Gastroesophageal sphincter (tissue), 4 donors: ENCODE data around the gene CNTNAP2. TPM values are rescaled to one million over a fixed set of nuclear protein-coding genes. Genes with fewer than 3 reads are reported as not detected.

Experiments used
- ATAC-seq: fragments of 150-250 bp; one replicate; pipeline ENCODE4 v1.9.1; 2016; ENCODE audit warnings: mild to moderate bottlenecking, moderate library complexity
- H3K27ac ChIP-seq, 4 donors: fragments of 200-600 bp; sonication (generic) in 3 of 4; 1 replicate in 3 of 4; 2 replicates in 1 of 4; pipeline ENCODE4 v1.5.1; 2016 to 2019
- H3K27me3 ChIP-seq: fragments of 200-600 bp; sonication (generic); one replicate; pipeline ENCODE4 v1.5.1; 2019
- H3K36me3 ChIP-seq, 2 donors: fragments of 200-600 bp; sonication (generic); one replicate each; pipeline ENCODE4 v1.5.1; 2019; ENCODE audit warnings: control low read depth in 1 of 2
- H3K4me1 ChIP-seq, 3 donors: fragments of 200-600 bp; sonication (generic); 1 replicate in 2 of 3; 2 replicates in 1 of 3; pipeline ENCODE4 v1.5.1; 2016 to 2019; ENCODE audit warnings: control low read depth in 2 of 3
- H3K4me3 ChIP-seq, 2 donors: fragments of 200-600 bp; sonication (generic); one replicate each; pipeline ENCODE4 v1.5.1; 2019; ENCODE audit warnings: mild to moderate bottlenecking in 1 of 2, moderate library complexity in 1 of 2
- H3K9me3 ChIP-seq, 3 donors: fragments of 200-600 bp; sonication (generic); one replicate each; pipeline ENCODE4 v1.5.1; 2017 to 2019; ENCODE audit warnings: control low read depth in 2 of 3
- EP300 ChIP-seq: sonication (generic); formaldehyde crosslinking; IDR thresholded peaks from one replicate; pipeline ENCODE4 v1.6.1; 2017; ENCODE audit warnings: antibody characterized with exemption, mild to moderate bottlenecking
- POLR2A ChIP-seq, 2 donors: fragments of 450-650 bp; IDR thresholded peaks; one replicate each; pipeline ENCODE4 v1.6.1; 2017; ENCODE audit warnings: antibody characterized with exemption in 2 of 2, mild to moderate bottlenecking in 2 of 2, moderate library complexity in 1 of 2
- POLR2AphosphoS5 ChIP-seq: sonication (generic); formaldehyde crosslinking; IDR thresholded peaks from one replicate; pipeline ENCODE4 v1.6.1; 2017; ENCODE audit warnings: antibody characterized with exemption
- WGBS, 2 donors: methylation state at CpG; one replicate each; pipeline ENCODE4 v1.1.5; 2018; ENCODE audit warnings: low coverage in 1 of 2; 5-methylcytosine and 5-hydroxymethylcytosine counted together
- total RNA-seq, 4 donors: library from RNA; depleted of rRNA; stranded (reverse); fragments of >200 nt; gene quantifications; one replicate each; pipeline ENCODE4 v1.1.0, GENCODE V29; 2016
- TF ChIP-seq, protein P1 (sequence below), 4 experiments: fragments of 200-600 bp in 2 of 4; fragments of 450-650 bp in 2 of 4; sonication (generic) in 1 of 4; IDR thresholded peaks; one replicate each; pipeline ENCODE4 v1.5.1; 2017 to 2019; ENCODE audit warnings: antibody characterized with exemption in 4 of 4, mild to moderate bottlenecking in 2 of 4, moderate library complexity in 2 of 4

CNTNAP2 gene
- total RNA-seq, 4 donors from 2014 or later: 1.5 to 8.9 (median 3.2) TPM

DNA sequence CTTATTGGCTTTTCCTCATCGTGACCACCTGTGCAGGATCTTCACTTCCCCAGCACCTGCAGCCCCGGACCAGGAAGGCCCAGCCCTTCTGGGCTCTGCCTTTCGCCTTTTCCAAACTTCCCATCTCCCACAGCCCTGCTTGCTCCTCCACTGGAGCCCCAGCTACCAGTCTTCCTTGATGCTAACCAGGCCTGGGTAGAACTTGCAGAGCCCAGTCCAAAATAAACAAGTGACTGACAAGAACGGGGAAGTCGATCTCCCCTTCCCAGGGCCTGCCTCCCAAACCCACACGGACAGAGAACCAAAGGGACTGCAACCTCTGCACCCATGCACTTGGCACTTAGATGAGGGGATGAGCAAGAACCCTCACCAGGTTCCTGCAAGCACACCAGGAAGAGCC, 2319.1 kb downstream of the CNTNAP2 start:
- peaks cover 0 to 9% (median 0%) of the 10 kb centered on the region in 3 donors for H3K9me3 ChIP-seq
- TF ChIP-seq, protein P1, sequence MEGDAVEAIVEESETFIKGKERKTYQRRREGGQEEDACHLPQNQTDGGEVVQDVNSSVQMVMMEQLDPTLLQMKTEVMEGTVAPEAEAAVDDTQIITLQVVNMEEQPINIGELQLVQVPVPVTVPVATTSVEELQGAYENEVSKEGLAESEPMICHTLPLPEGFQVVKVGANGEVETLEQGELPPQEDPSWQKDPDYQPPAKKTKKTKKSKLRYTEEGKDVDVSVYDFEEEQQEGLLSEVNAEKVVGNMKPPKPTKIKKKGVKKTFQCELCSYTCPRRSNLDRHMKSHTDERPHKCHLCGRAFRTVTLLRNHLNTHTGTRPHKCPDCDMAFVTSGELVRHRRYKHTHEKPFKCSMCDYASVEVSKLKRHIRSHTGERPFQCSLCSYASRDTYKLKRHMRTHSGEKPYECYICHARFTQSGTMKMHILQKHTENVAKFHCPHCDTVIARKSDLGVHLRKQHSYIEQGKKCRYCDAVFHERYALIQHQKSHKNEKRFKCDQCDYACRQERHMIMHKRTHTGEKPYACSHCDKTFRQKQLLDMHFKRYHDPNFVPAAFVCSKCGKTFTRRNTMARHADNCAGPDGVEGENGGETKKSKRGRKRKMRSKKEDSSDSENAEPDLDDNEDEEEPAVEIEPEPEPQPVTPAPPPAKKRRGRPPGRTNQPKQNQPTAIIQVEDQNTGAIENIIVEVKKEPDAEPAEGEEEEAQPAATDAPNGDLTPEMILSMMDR (IDR thresholded peaks at IDR 0.05): no peak
- no peak for TF ChIP-seq EP300
- TF ChIP-seq POLR2AphosphoS5: no peak
- no peak for TF ChIP-seq POLR2A (IDR thresholded peaks at IDR 0.05)
- H3K27me3 ChIP-seq: no peaks in the 10 kb centered on the region
- no peak overlapping the region for H3K27ac ChIP-seq
- WGBS, 2 donors: 47 to 80% methylated on average over 1 to 6 of the region's 6 CpGs
- ATAC-seq: no peak
- H3K4me1 ChIP-seq: no peaks in the 10 kb centered on the region
- H3K4me3 ChIP-seq: no peak overlapping the region
- no peaks in the 10 kb centered on the region for H3K36me3 ChIP-seq

DNA sequence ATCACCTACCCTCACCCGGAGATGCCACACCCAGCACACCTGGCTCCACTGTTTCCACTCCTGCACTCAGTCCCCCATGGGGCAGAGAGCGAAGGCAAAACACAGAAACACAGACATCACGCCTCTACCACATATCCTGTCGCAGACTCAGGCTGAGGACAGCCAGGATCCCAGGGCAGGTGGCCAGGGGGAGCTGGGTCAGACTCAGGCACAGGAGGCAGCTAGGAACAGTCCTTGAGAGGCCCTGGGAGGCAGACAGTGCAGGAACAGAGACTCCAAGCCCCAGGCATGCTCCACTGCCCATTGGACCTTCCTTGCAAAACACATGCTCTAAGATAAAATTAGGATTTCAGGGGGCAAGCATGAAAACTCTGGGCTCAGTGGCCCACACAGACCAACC, 2319.5 kb downstream of the CNTNAP2 start:
- no peak for TF ChIP-seq EP300
- no peak overlapping the region for H3K4me3 ChIP-seq
- H3K4me1 ChIP-seq: no peaks in the 10 kb centered on the region
- peaks cover 0 to 9% (median 0%) of the 10 kb centered on the region in 3 donors for H3K9me3 ChIP-seq
- no peak overlapping the region for H3K27ac ChIP-seq
- no peaks in the 10 kb centered on the region for H3K27me3 ChIP-seq
- no CpG with 5 or more reads among the region's 4 CpGs for WGBS, 2 donors
- ATAC-seq: no peak
- H3K36me3 ChIP-seq: no peaks in the 10 kb centered on the region

DNA sequence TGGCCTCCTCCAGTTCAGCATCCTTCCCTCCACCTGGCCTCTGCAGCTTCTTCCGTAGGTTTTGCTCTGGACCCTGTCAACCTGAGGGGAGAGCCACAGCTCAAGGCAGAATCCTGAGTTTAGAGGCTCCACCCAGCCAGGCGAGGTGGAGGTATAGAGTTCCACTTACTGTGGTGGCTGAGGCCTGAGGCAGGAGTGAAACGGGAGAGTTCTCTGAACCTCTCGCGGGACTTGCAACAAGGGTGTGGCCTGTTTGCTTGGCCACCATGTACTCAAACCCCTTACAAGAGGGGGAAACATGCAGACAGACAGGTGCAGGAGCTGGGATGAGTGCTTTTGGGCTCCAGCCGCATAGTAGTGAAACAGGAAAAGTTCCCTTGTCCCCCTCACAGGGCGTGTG, 2320.0 kb downstream of the CNTNAP2 start:
- TF ChIP-seq POLR2AphosphoS5 (no peak), EP300 (no peak), POLR2A (IDR thresholded peaks at IDR 0.05) (no peak)
- TF ChIP-seq, protein P1 (IDR thresholded peaks at IDR 0.05): no peak
- H3K4me3 ChIP-seq: no peak overlapping the region

DNA sequence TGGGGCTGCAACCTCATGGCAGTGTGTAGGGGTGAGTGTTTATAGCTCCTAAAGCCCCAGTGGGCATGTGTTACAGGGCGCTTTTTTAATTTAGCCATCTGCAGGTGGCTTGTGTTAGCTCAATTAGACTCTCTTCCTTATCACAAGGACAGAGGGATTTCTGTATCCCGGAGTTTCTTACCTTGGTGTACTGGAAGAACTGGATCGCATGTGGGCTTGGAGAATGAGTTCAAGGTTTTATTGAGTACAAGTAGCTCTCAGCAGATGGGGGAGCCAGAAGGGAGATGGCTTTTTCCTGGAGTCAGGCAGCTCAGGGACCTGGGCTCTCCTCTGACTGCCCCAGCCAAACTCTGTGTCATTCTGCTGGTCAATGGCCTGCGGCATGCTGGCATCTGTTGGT, 2320.4 kb downstream of the CNTNAP2 start:
- H3K4me3 ChIP-seq: no peak overlapping the region
- peaks cover 0 to 9% (median 0%) of the 10 kb centered on the region in 3 donors for H3K9me3 ChIP-seq
- H3K27ac ChIP-seq: no peak overlapping the region
- 83 to 100% methylated on average over 1 to 2 of the region's 4 CpGs for WGBS, 2 donors
- no peaks in the 10 kb centered on the region for H3K36me3 ChIP-seq
- no peak for ATAC-seq
- TF ChIP-seq POLR2AphosphoS5 (no peak), POLR2A (IDR thresholded peaks at IDR 0.05) (no peak), EP300 (no peak)
- TF ChIP-seq, protein P1 (IDR thresholded peaks at IDR 0.05): no peak
- H3K27me3 ChIP-seq: no peaks in the 10 kb centered on the region
- no peaks in the 10 kb centered on the region for H3K4me1 ChIP-seq

More for the DNA sequence above, 2320.0 kb downstream of the CNTNAP2 start:
- Histone ChIP-seq H3K27ac (no peak overlapping the region), H3K9me3 (peaks cover 0 to 9% (median 0%) of the 10 kb centered on the region in 3 donors), H3K36me3 (no peaks in the 10 kb centered on the region), H3K4me1 (no peaks in the 10 kb centered on the region), H3K27me3 (no peaks in the 10 kb centered on the region)
- 86 to 93% methylated on average over 2 to 4 of the region's 7 CpGs for WGBS, 2 donors
- ATAC-seq: no peak

DNA sequence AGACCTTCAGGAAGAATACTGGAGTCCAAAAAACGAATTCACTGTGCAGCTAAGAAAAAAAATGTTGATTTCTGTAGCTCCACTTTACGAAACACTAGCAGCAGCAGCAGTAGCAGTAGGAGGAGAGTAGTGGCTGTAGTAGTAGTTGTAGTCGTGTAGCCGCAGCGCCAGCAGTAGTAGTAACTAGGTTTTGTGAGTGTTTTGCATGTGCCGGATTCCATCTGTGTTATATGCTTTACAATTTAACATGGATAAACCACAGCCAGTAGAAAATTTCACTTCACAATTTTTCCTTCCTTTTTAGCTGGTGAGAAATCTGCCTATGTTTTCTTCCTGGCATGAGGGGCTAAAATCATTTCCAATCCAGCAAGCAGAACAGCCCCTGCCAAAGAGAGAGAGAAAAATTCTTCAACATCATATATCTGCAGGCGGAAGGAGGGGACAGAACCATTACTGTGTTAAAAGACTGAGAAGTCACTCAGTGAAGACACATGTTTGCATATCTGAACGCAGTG, 2325.6 kb downstream of the CNTNAP2 start:
- Histone ChIP-seq H3K4me1 (peaks cover 0 to 4% (median 0%) of the 10 kb centered on the region in 3 donors), H3K9me3 (peaks cover 0 to 21% (median 0%) of the 10 kb centered on the region in 3 donors), H3K27me3 (no peaks in the 10 kb centered on the region), H3K36me3 (no peaks in the 10 kb centered on the region), H3K27ac (no peak overlapping the region), H3K4me3 (no peak overlapping the region)
- 76 to 79% methylated on average over 7 to 8 of the region's 8 CpGs for WGBS, 2 donors
- no peak for TF ChIP-seq EP300
- TF ChIP-seq, protein P1 (IDR thresholded peaks at IDR 0.05): no peak
- no peak for TF ChIP-seq POLR2AphosphoS5
- TF ChIP-seq POLR2A (IDR thresholded peaks at IDR 0.05): no peak
- no peak for ATAC-seq
